ENCODE data around the gene SUPT3H.

DNA sequence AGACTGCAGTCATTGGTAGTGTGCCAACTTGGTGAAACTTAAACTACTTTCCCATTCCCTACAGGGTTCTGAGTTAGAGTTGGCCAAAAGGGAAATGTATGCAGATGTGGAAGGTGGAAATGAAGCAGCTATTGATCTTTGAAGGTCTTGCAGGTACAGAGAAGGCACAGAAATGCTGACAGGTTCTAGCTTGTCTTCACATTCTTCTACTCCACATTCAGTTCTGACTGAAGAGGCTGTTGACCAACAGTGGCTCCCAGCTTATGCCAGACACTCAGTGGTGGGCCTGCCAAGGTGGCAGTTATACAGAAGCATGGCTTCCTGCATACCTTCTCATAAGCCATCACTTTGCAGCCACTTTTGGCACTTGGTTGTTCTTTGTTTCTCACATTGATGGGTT is 566.3 kb downstream of the SUPT3H start:
- TF ChIP-seq, protein P1, sequence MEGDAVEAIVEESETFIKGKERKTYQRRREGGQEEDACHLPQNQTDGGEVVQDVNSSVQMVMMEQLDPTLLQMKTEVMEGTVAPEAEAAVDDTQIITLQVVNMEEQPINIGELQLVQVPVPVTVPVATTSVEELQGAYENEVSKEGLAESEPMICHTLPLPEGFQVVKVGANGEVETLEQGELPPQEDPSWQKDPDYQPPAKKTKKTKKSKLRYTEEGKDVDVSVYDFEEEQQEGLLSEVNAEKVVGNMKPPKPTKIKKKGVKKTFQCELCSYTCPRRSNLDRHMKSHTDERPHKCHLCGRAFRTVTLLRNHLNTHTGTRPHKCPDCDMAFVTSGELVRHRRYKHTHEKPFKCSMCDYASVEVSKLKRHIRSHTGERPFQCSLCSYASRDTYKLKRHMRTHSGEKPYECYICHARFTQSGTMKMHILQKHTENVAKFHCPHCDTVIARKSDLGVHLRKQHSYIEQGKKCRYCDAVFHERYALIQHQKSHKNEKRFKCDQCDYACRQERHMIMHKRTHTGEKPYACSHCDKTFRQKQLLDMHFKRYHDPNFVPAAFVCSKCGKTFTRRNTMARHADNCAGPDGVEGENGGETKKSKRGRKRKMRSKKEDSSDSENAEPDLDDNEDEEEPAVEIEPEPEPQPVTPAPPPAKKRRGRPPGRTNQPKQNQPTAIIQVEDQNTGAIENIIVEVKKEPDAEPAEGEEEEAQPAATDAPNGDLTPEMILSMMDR (IDR thresholded peaks at IDR 0.05): no peak
- TF ChIP-seq POLR2AphosphoS5 (IDR thresholded peaks at IDR 0.05): no peak
- TF ChIP-seq POLR2A (IDR thresholded peaks at IDR 0.05): no peak
